ELF-1 (cell line): ENCODE measurements around the gene EFL1.
A peak's percentile ranks its signal among the peaks of the same experiment; 100 is the strongest.
"Not testable (repeated sequence)": the region's sequence is repeated elsewhere in the genome, so short reads cannot be mapped to it uniquely, and the experiment has no call there.

ENCODE experiments used
- DNase-seq: peaks from one replicate; pipeline ENCODE4 v3.0.0-alpha.2; 2016; ENCODE audit warnings: low read depth, low spot score

The EFL1 gene

GRCh38 chr15:82262422-82263026 lies at the start of gene EFL1, which contains the start of gene SAXO2:
Gene EFL1 (minus strand): TSS chr15:82262734. CDS start chr15:82261778, 956 bp downstream.
Gene SAXO2 (plus strand): TSS chr15:82262818. CDS start chr15:82262880, 62 bp downstream.
- DNase-seq: peak; percentile 90

GRCh38 chr15:82311321-82311720 lies 48.8 kb upstream of the EFL1 start:
- not testable (repeated sequence) for DNase-seq

GRCh38 chr15:82309802-82310201 lies 47.3 kb upstream of the EFL1 start:
- DNase-seq: no peak

GRCh38 chr15:82307714-82308081 lies 45.2 kb upstream of the EFL1 start:
- no peak for DNase-seq

- peak; percentile 19 for DNase-seq
Measured at GRCh38 chr15:82306791-82307713, 44.5 kb upstream of the EFL1 start.

GRCh38 chr15:82305621-82306048 lies 43.1 kb upstream of the EFL1 start:
- no peak for DNase-seq

- DNase-seq: no peak
Measured at GRCh38 chr15:82304778-82305090, 42.2 kb upstream of the EFL1 start.

GRCh38 chr15:82303956-82304777 lies 41.6 kb upstream of the EFL1 start:
- DNase-seq: no peak

- no peak for DNase-seq
Measured at GRCh38 chr15:82301296-82302016, 38.9 kb upstream of the EFL1 start.

GRCh38 chr15:82300883-82301282 lies 38.3 kb upstream of the EFL1 start:
- DNase-seq: no peak

- DNase-seq: not testable (repeated sequence)
Measured at GRCh38 chr15:82300326-82300725, 37.8 kb upstream of the EFL1 start.

- not testable (repeated sequence) for DNase-seq
Measured at GRCh38 chr15:82299511-82299914, 37.0 kb upstream of the EFL1 start.

- peak; percentile 73 for DNase-seq
Measured at GRCh38 chr15:82298520-82298919, 36.0 kb upstream of the EFL1 start.

- DNase-seq: no peak
Measured at GRCh38 chr15:82298032-82298431, 35.5 kb upstream of the EFL1 start.

- no peak for DNase-seq
Measured at GRCh38 chr15:82297546-82297945, 35.0 kb upstream of the EFL1 start.

GRCh38 chr15:82294061-82294690 lies 31.6 kb upstream of the EFL1 start:
- DNase-seq: peak; percentile 15

GRCh38 chr15:82292271-82292670 lies 29.7 kb upstream of the EFL1 start:
- no peak for DNase-seq

- not testable (repeated sequence) for DNase-seq
Measured at GRCh38 chr15:82288202-82288601, 25.7 kb upstream of the EFL1 start.

GRCh38 chr15:82286475-82286874 lies 23.9 kb upstream of the EFL1 start:
- DNase-seq: not testable (repeated sequence)

- not testable (repeated sequence) for DNase-seq
Measured at GRCh38 chr15:82284381-82284780, 21.8 kb upstream of the EFL1 start.

GRCh38 chr15:82282386-82282785 lies 19.9 kb upstream of the EFL1 start:
- not testable (repeated sequence) for DNase-seq
